HPDE6-E6E7 (cell line): ENCODE results near the gene SBSN.

Experiments used
- DNase-seq: peaks from one replicate; pipeline ENCODE4 v3.0.0; 2011; ENCODE audit warnings: missing footprints; ENCODE audit errors: extremely low spot score

Gene SBSN

DNA sequence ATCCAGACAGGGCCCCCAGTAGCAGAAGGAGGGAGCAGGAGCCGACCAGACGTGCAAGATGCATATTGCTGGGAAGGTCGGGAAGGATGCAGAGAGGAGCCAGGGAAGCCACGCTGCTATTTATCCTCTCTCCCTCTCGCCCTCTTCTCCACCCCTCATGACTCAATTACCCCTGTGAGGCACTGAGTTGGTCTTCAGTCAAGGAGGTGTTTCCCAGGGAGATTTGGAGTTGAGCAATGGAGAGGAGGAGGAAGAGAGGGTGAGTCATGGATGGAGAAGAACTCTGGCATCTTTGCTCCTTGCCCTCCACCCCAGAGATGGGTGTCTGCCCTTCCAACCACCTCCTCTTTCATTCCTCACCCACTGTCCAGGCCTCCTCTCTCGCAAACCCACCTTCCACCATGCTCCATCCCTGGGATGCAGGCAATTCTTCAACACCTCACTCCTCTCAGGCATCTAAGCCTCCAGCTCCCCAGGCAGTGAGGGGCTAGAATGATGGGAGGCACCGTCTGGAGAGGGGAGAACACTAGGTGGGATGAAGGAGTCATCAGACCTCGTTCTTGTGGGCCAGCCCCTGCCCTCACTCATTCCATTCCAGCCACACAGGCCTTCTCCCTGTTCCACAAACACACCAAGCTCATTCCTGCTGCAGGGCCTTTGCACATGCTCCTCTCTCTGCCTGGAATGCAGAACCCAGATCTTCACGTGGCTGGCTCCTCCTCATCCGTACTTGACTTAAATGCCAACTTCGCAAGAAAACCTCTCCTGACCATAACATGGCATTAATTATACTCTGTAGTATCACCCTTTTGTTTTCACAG lies at the start of gene SBSN:
Gene SBSN (minus strand): TSS at position 94 of the 821 bp plus-strand sequence. CDS start 30 bp downstream, at position 64.
- DNase-seq, result no peak

DNA sequence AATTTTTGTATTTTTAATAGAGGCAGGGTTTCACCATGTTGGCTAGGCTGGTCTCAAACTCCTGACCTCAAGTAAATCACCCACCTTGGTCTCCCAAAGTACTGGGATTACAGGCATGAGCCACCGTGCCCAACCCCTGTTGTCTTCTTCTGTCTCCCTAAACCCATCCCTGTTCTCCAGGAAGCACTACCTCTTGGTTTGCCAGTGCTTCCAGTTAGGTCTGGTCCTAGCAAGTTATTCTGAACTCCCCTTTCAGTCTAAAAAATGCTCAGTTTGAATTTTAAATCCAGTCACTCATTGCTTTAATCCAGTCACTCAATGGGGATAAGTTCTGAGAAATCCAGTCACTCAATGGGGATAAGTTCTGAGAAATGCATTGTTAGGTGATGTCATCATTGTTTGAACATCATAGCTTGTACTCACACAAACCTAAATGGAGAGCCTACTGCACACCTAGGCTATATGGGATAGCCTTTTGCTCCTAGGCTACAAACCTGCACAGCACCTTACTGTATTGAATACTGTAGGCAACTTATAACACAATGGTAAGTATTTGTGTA lies 43.4 kb upstream of the SBSN start:
- no peak for DNase-seq

GRCh38 chr19:35569281-35569781 lies 41.2 kb upstream of the SBSN start:
- no peak for DNase-seq

DNA sequence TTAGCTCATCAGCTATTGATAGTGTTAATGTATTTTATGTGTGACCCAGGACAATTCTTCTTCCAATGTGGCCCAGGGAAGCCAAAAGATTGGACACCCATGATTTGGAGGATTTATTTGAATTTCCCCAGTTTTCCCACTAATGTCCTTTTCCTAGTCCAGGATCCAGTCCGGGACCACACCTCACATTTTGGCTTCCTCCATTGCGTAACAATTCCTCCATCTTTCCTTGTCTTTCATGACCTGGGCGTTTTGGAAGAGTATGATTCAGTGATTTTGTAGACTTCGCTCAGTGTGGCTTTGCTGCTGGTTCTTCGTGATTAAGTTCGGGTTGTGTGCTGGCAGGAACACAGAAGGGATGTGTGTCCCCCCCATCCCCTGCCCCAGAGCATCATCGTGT lies 38.6 kb upstream of the SBSN start:
- DNase-seq, result no peak

- no peak for DNase-seq
These were observed 37.1 kb upstream of the SBSN start for GRCh38 chr19:35565016-35565856.

GRCh38 chr19:35563207-35563829 lies 35.2 kb upstream of the SBSN start, which contains the start of gene ATP4A:
Gene ATP4A, minus strand, starts transcription at chr19:35563658. Its CDS starts 29 bp downstream, at chr19:35563629.
- DNase-seq, result no peak

GRCh38 chr19:35562776-35563175 lies 34.7 kb upstream of the SBSN start:
- no peak for DNase-seq

DNA sequence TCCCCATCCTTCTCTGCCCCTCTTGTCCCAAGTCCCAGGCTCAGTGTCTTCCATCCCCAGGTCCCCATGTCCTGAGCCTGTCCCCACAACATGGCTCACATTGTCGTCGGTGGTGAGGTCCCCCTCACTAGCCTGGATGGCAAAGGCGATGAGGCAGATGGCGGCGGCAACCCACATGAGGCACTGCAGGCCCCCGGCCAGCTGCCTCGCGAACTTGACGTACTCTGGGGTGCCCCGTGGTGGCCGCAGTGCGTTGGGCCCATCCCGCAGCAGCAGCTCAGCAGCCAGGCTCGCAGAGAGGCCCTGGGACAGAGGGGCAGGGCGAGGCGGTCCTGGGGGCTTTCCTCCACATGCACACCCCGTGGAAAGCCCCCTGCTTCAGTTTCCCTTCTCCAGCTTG lies 34.2 kb upstream of the SBSN start:
- DNase-seq, result no peak

GRCh38 chr19:35561436-35561835 lies 33.3 kb upstream of the SBSN start:
- no peak for DNase-seq

GRCh38 chr19:35560677-35561076 lies 32.6 kb upstream of the SBSN start:
- no peak for DNase-seq

GRCh38 chr19:35560271-35560670 lies 32.2 kb upstream of the SBSN start:
- DNase-seq, result no peak

DNA sequence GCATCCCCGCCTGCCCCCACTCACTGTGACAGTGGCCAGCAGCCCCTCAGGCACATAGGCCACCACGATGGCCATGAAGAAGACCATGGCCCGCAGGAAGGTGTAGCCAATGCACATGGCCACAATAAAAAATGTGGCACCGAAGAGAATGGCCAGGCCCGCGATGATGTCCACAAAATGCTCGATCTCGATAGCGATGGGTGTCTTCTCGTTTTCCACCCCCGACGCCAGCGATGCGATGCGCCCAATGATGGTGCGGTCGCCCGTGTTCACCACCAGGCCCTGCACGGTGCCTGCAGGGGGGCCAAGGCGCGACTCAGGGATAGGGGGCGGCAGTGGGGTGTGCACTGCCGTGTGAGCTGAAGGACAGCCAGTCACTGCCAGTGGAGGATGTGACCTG lies 31.7 kb upstream of the SBSN start:
- no peak for DNase-seq

- no peak for DNase-seq
These were observed 31.2 kb upstream of the SBSN start for GRCh38 chr19:35559281-35559659.

GRCh38 chr19:35558400-35559280 lies 30.5 kb upstream of the SBSN start:
- no peak for DNase-seq

DNA sequence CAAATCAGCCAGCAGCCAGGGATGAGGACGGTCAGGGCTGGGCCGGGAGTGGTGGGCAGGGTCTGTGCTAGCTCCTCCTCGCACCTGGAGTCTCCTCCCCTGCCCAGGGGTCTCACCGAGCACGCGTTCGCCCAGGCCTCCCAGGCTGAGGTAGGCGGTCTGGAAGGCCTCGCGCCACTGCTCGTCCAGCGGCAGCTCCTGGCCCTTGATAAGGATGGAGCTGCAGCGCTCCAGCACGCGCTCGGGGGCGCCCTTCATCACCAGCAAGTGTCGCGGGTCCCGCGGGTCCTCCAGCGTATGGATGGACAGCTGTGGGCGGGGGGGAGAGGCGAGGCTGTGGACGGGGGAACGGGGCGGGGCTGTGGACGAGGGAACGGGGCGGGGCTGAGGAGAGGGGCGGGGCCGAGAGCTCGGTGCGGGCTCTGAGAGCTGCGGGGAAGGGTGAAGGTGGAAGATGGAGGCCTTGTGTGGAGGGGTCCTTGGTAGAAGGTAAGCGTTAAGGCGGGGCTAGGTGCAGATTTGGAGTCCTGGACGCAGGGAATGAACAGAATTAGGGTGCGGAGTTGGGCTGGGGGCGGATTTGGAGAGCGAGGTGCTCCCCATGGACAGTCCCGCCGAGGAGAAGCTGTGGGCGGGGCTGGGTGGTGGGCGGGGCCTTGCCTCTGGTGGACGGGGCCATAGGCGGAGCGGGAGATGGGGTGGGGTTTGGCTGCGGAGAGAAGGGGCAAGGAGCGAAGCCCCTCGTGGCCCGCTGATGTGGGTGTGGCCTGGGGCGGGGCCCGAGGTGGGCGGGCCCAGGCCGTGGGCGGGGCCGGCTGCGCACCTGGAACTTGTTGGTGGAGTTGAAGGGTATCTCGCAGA lies 29.7 kb upstream of the SBSN start:
- no peak for DNase-seq

DNA sequence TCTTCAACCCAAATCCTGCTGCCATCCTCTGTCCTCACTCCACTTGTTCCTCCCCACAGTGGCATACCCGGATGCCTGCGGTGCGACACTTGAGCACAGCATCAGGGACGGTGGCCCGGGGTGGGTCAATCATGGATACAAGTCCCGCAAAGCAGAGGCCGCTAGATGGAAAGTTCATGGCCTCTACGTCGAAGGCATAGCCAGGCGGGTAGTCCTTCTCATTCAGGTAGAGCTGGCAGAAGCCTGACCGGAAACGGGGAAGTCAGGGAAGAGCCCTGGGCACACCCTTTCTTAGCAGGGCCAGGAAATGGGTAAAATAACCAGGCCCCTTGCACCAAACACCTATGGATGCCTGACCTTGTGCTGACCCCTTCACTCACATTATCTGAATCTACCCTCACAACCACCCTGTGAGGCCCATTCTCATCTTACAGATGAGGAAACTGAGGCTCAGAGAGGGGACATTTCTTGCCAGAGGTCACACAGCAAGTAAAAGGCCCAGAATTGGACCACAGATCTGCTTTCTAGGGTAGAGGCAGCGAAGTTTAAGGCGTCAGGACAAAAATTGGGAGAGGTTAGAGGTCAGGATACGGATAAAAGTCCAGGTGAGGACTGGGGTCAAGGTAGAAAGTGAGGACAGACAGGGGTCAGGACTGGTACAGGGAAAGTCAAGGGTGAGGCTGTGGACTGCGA lies 28.9 kb upstream of the SBSN start:
- no peak for DNase-seq

DNA sequence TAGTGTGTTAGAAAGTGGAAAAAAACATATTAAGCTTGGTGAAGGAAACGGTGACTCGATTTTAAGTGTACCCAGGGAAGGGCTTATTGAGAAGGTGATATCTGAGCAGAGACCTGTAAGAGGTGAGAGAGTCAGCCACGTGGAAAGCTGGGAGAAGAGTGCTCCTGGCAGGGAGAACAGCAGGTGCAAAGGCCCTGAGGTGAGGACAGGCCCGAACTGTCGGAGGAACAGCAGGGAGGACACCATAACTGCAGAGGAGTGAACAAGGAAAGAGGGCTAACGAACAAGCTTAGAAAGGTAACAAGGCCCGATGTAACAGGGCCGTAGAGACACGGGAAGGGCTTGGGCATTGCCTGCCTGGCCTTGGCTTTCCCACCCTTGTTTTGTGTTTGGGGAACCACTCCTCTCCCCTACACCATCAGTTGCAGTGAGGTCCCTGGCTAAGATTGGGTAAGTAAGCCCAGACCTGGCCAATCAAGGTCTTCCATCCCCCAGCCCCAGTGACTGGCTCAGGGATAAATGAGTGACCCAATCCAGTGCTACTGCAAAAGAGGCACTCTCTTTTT lies 28.0 kb upstream of the SBSN start:
- DNase-seq, result no peak

GRCh38 chr19:35555301-35556005 lies 27.3 kb upstream of the SBSN start:
- DNase-seq, result no peak
